ENCODE measurements around the gene CPNE1.

CPNE1 gene

DNA sequence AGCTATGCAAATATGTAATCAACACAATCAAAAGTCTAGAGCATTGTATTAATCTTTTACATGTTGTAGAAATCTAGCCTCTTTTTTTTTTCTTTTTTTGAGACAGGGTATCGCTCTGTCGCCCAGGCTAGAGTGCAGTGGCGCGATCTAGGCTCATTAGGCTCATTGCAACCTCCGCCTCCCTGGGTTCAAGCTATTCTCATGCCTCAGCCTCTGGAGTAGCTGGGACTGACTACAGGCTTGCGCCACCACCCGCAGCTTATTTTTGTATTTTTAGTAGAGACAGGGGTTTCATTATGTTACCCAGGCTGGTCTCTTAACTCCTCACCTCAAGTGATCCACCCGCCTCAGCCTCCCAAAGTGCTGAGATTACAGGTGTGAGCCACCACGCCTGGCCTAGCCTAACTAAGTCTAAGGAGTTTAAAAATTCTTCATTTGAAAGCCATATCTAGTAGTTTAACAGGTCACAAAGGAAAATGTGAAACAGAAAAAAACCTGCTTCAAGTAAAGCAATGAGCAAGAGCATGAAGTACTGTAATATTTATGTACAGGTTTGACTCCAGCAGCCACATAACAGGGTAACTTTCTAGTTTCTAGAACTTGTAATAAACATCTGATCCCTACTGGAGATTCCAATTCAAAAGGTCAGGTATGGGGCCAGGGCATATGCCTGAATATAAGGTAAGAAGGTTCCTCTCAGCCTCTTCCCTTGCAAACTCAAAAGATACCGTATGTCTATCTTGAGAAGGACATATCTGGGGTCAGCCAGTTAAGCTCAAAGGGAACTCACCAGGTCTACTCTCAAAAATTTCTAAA is 4.4 kb downstream of the CPNE1 start:
- H3K4me3 ChIP-seq (replicated peaks; ENCODE audit: low read depth, low read length): no peak overlapping the region
- TF ChIP-seq CTCF (IDR thresholded peaks at IDR 0.05; ENCODE audit: low read length, missing control alignments): no peak
- no peak for DNase-seq (ENCODE audit: low read depth)

GRCh38 chr20:35657271-35657670 is 7.4 kb downstream of the CPNE1 start:
- TF ChIP-seq CTCF (IDR thresholded peaks at IDR 0.05; ENCODE audit: low read length, missing control alignments): no peak
- no peak for DNase-seq (ENCODE audit: low read depth)
- H3K4me3 ChIP-seq (replicated peaks; ENCODE audit: low read depth, low read length): no peak overlapping the region

GRCh38 chr20:35654415-35654814 is 10.3 kb downstream of the CPNE1 start:
- no peak for TF ChIP-seq CTCF (IDR thresholded peaks at IDR 0.05; ENCODE audit: low read length, missing control alignments)
- H3K4me3 ChIP-seq (replicated peaks; ENCODE audit: low read depth, low read length): no peak overlapping the region
- DNase-seq (ENCODE audit: low read depth): no peak

DNA sequence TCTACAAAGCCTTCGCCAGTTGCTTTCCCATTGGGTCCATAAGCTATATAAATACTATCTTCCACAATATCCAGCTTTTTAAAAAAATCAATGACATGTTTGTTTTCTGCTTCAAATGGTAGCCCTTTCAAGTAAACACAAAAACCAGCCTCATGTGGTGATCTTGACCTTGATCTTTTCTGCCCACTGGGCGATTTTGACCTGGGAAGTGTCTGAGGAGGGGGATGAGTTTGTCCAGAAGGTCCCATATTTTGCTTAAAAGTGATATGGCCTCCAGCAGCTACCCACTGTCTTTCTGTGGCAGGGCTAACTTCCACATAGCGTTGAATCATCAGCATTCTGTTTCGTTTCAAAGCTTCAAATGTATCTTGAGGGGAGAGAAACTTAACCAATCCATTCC is 10.8 kb downstream of the CPNE1 start:
- H3K4me3 ChIP-seq (replicated peaks; ENCODE audit: low read depth, low read length): no peak overlapping the region
- TF ChIP-seq CTCF (IDR thresholded peaks at IDR 0.05; ENCODE audit: low read length, missing control alignments): no peak
- no peak for DNase-seq (ENCODE audit: low read depth)

DNA sequence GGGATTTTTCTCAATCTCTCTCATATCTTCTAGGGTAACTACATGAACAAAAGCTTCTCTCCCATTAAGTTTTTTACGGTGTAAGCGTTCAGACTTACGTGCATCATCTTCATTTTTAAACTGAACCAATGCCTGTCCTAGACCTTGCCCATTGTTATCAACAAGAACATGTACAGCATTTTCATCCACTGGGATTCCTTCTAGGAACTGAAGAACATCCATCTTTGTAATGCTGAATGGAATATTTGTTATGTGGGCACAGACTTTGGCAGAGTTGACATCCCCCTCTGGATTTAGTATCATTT is 11.3 kb downstream of the CPNE1 start:
- H3K4me3 ChIP-seq (replicated peaks; ENCODE audit: low read depth, low read length): no peak overlapping the region
- no peak for TF ChIP-seq CTCF (IDR thresholded peaks at IDR 0.05; ENCODE audit: low read length, missing control alignments)
- no peak for DNase-seq (ENCODE audit: low read depth)

DNA sequence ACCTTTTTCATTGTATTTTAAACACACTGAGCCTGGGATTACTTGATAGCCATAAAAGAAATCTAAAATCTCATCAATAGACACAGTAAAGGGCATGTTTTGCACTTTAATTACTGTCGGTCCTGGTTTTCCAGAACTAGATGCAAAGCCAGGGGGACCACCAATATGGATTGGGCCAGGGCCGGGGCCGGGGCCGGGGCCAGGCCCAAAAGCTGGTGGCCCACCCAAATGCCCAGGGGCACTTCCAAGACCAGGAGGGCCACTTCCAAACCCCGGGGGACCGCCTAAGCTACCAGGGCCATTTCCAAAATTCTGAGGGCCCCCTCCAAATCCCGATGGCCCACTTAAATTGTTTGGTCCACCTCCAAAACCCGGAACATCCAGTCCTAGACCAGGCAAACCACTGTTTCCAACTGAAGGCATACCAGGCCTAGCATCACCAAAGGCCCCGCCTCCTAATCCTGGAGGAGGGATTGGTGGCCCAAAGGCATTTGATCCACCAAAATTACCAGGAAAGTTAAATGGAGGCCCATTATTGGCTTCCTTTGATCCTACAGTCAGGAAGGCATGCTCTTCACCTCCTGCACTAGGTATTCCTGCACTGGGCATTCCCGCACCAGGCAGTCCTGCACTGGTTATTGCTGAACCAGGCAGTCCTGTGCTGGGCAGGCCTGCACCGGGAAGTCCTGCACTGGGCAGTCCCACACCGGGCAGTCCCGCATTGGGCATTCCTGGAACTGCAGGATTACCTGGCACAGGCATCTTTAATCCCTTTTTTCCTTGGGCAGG is 11.9 kb downstream of the CPNE1 start:
- TF ChIP-seq CTCF (IDR thresholded peaks at IDR 0.05; ENCODE audit: low read length, missing control alignments): no peak
- H3K4me3 ChIP-seq (replicated peaks; ENCODE audit: low read depth, low read length): no peak overlapping the region
- DNase-seq (ENCODE audit: low read depth): no peak

All from fibroblast of pulmonary artery (primary cell).